GM10266 (cell line): Measurements from ENCODE around the gene KAT2A.
A peak's percentile ranks its signal among the peaks of the same experiment; 100 is the strongest.

ENCODE experiments used
- DNase-seq: peaks from one replicate; pipeline ENCODE4 v3.0.0; 2012; ENCODE audit errors: extremely low spot score
- CTCF ChIP-seq: IDR thresholded peaks from 2 replicates; pipeline ENCODE4 v1.5.1; 2012; ENCODE audit warnings: mild to moderate bottlenecking, low read depth; ENCODE audit not compliant: control insufficient read depth, insufficient read depth; ENCODE audit errors: missing control alignments

KAT2A gene

GRCh38 chr17:42120770-42121769 is at the start of gene KAT2A:
Gene KAT2A, minus strand, starts transcription at chr17:42121367. Its CDS starts 63 bp downstream, at chr17:42121304.
- DNase-seq = peak; percentile 94
- TF ChIP-seq CTCF = no peak

GRCh38 chr17:42169351-42169750 is 48.2 kb upstream of the KAT2A start:
- no peak for TF ChIP-seq CTCF
- DNase-seq = no peak

GRCh38 chr17:42167807-42168206 is 46.6 kb upstream of the KAT2A start:
- no peak for TF ChIP-seq CTCF
- no peak for DNase-seq

- no peak for DNase-seq
- TF ChIP-seq CTCF = no peak
Measured at GRCh38 chr17:42166196-42166763, 45.1 kb upstream of the KAT2A start.

- no peak for DNase-seq
- TF ChIP-seq CTCF = no peak
Measured at GRCh38 chr17:42165751-42166150, 44.6 kb upstream of the KAT2A start.

GRCh38 chr17:42163696-42164407 is 42.7 kb upstream of the KAT2A start:
- TF ChIP-seq CTCF = no peak
- no peak for DNase-seq
